Gastrocnemius medialis (tissue), 4 donors: ENCODE measurements around the gene TF.

Experiments used
- CTCF ChIP-seq, 5 experiments: fragments of 450-650 bp in 3 of 5; fragments of 200-600 bp in 2 of 5; sonication (generic) in 2 of 5; IDR thresholded peaks in 4 of 5; conservative IDR thresholded peaks in 1 of 5; 1 replicate in 4 of 5; 2 replicates in 1 of 5; pipeline ENCODE4 v1.5.1; 2016 to 2019; ENCODE audit warnings: antibody characterized with exemption in 5 of 5, mild to moderate bottlenecking in 3 of 5, moderate library complexity in 3 of 5
- POLR2A ChIP-seq, 2 donors: fragments of 450-650 bp; IDR thresholded peaks; one replicate each; pipeline ENCODE4 v1.6.1; 2017; ENCODE audit warnings: antibody characterized with exemption in 2 of 2, mild to moderate bottlenecking in 2 of 2, moderate library complexity in 2 of 2

- TF ChIP-seq POLR2A (IDR thresholded peaks at IDR 0.05): no peak
- no peak for TF ChIP-seq CTCF (IDR thresholded peaks at IDR 0.05 in 4 of 5, conservative IDR thresholded peaks at IDR 0.05 in 1 of 5)
Observed at GRCh38 chr3:133835418-133835743, 89.2 kb downstream of the TF start.
